PFSK-1 (cell line): ENCODE data around the gene KLHL17.

ENCODE experiments used
- FOXP2 ChIP-seq: optimal IDR thresholded peaks from 2 replicates; pipeline ENCODE3; 2011; ENCODE audit warnings: borderline replicate concordance, control low read depth, inconsistent platforms; ENCODE audit not compliant: insufficient read depth; ENCODE audit errors: extremely low read length, extremely low read depth
- POLR2AphosphoS5 ChIP-seq: IDR thresholded peaks from 2 replicates; pipeline ENCODE4 v1.6.1; 2012; ENCODE audit warnings: low read depth, mild to moderate bottlenecking, control low read depth, low read length, moderate library complexity
- REST ChIP-seq, 2 experiments: IDR thresholded peaks; 2 replicates each; pipeline versions ENCODE4 v1.6.1 to v1.8.0; 2011 to 2012; ENCODE audit warnings: low read depth in 2 of 2, low read length in 2 of 2, control low read depth in 1 of 2, inconsistent platforms in 1 of 2, mild to moderate bottlenecking in 1 of 2, moderate library complexity in 1 of 2; ENCODE audit not compliant: insufficient read depth in 1 of 2
- SIN3A ChIP-seq: IDR thresholded peaks from 2 replicates; pipeline ENCODE4 v1.6.1; 2012; ENCODE audit warnings: mild to moderate bottlenecking, low read length, moderate library complexity, borderline replicate concordance; ENCODE audit not compliant: insufficient read depth
- TAF1 ChIP-seq: IDR thresholded peaks from 2 replicates; pipeline ENCODE4 v1.6.1; 2012; ENCODE audit warnings: low read length, control low read depth, borderline replicate concordance; ENCODE audit not compliant: insufficient read depth

- TF ChIP-seq REST (IDR thresholded peaks at IDR 0.05; ENCODE audit: insufficient read depth in 1 of 2, low read depth in 2 of 2, low read length in 2 of 2) (no peak), POLR2AphosphoS5 (no peak), TAF1 (no peak), SIN3A (no peak), FOXP2 (no peak)
These were observed 25.2 kb upstream of the KLHL17 start for GRCh38 chr1:934991-935750.
